DOHH2 (cell line): ENCODE measurements around the gene SPHKAP.

Experiments used
- H3F3A ChIP-seq: fragments of 200-600 bp; sonication (generic), shearing (Covaris generic); 2 replicates; pipeline ENCODE4 v1.6.0; 2016; ENCODE audit warnings: antibody characterized with exemption, mild to moderate bottlenecking; ENCODE audit not compliant: control insufficient read depth, insufficient read depth
- H3K27ac ChIP-seq: fragments of 200-600 bp; sonication (generic); 2 replicates; pipeline ENCODE4 v1.5.1; 2014; ENCODE audit warnings: low read depth, mild to moderate bottlenecking, low read length, moderate library complexity
- H3K27me3 ChIP-seq: fragments of 200-600 bp; sonication (generic); 2 replicates; pipeline ENCODE4 v1.6.1; 2014; ENCODE audit warnings: mild to moderate bottlenecking, low read length, mixed read lengths; ENCODE audit not compliant: control insufficient read depth
- H3K36me3 ChIP-seq: fragments of 200-600 bp; sonication (generic); 2 replicates; pipeline ENCODE4 v1.6.1; 2014; ENCODE audit warnings: mild to moderate bottlenecking, low read length, moderate library complexity, mixed read lengths; ENCODE audit not compliant: control insufficient read depth
- H3K4me1 ChIP-seq: fragments of 200-600 bp; sonication (generic); 2 replicates; pipeline ENCODE4 v1.6.1; 2014; ENCODE audit warnings: mild to moderate bottlenecking, low read length, mixed read lengths; ENCODE audit not compliant: control insufficient read depth
- H3K4me2 ChIP-seq: fragments of 200-600 bp; sonication (generic); 2 replicates; pipeline ENCODE4 v1.6.0; 2014; ENCODE audit warnings: mild to moderate bottlenecking, low read length, moderate library complexity
- H3K4me3 ChIP-seq: fragments of 200-600 bp; sonication (generic); 2 replicates; pipeline ENCODE4 v1.5.1; 2014; ENCODE audit warnings: mild to moderate bottlenecking, low read length, mixed read lengths
- H3K79me2 ChIP-seq: fragments of 200-600 bp; sonication (generic); 2 replicates; pipeline ENCODE4 v1.6.1; 2014; ENCODE audit warnings: mild to moderate bottlenecking, low read length, mixed read lengths; ENCODE audit not compliant: control insufficient read depth
- H3K9me2 ChIP-seq: fragments of 200-600 bp; sonication (generic); replicated peaks from 2 replicates; pipeline ENCODE4 v1.6.1; 2014; ENCODE audit warnings: mild to moderate bottlenecking, low read length, mixed read lengths; ENCODE audit not compliant: control insufficient read depth
- H3K9me3 ChIP-seq: fragments of 200-600 bp; sonication (generic); 2 replicates; pipeline ENCODE4 v1.6.1; 2014; ENCODE audit warnings: antibody characterized with exemption, low read length, mixed read lengths; ENCODE audit not compliant: control insufficient read depth, insufficient read depth
- H4K20me1 ChIP-seq: fragments of 200-600 bp; sonication (generic); 2 replicates; pipeline ENCODE4 v1.6.0; 2014; ENCODE audit warnings: low read depth, mild to moderate bottlenecking, antibody characterized with exemption, low read length, moderate library complexity; ENCODE audit not compliant: control insufficient read depth, insufficient read depth
- CTCF ChIP-seq: fragments of 200-600 bp; sonication (generic); IDR thresholded peaks from one replicate; pipeline ENCODE4 v1.5.1; 2014; ENCODE audit warnings: antibody characterized with exemption, mild to moderate bottlenecking, low read depth, low read length; ENCODE audit not compliant: poor library complexity, severe bottlenecking
- EZH2phosphoT487 ChIP-seq: fragments of 200-600 bp; sonication (generic); IDR thresholded peaks from 2 replicates; pipeline ENCODE4 v1.6.1; 2017; ENCODE audit warnings: borderline replicate concordance, mild to moderate bottlenecking, antibody characterized with exemption, low read length, moderate library complexity, mixed read lengths

Gene SPHKAP

GRCh38 chr2:228015741-228016140 is 165.7 kb downstream of the SPHKAP start:
- TF ChIP-seq CTCF (no peak), EZH2phosphoT487 (no peak)
- Histone ChIP-seq H3K27ac (no peak overlapping the region), H3K79me2 (no peaks in the 10 kb centered on the region), H3K9me3 (no peaks in the 10 kb centered on the region), H4K20me1 (no peaks in the 10 kb centered on the region), H3K4me2 (no peak overlapping the region), H3K9me2 (no peaks in the 10 kb centered on the region), H3F3A (no peaks in the 10 kb centered on the region), H3K4me3 (no peak overlapping the region), H3K4me1 (no peaks in the 10 kb centered on the region), H3K36me3 (no peaks in the 10 kb centered on the region), H3K27me3 (no peaks in the 10 kb centered on the region)

DNA sequence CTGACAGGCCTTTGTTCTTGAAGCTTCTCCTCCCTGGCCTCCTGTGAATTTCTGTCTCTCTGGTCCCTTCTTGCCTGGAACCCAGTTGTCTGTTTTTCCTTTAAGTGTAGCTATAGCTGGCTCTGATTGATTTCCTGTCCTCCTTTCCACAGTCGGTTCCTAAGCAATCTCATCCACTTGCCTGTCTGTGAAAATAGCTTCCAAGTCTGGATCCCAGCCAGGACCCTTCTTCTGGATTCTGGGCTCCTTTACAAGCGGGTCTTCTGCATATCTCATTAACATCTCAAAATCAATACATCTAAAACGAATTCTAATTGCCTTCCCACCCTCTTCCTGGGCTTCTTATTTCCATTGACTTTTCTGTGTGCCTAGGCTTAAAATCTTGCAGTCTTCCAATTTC is 185.1 kb downstream of the SPHKAP start:
- Histone ChIP-seq H3K27ac (no peak overlapping the region), H3K27me3 (no peaks in the 10 kb centered on the region), H3F3A (no peaks in the 10 kb centered on the region), H4K20me1 (no peaks in the 10 kb centered on the region), H3K79me2 (no peaks in the 10 kb centered on the region), H3K36me3 (no peaks in the 10 kb centered on the region), H3K4me2 (no peak overlapping the region), H3K9me2 (no peaks in the 10 kb centered on the region), H3K4me1 (no peaks in the 10 kb centered on the region), H3K9me3 (no peaks in the 10 kb centered on the region), H3K4me3 (no peak overlapping the region)
- TF ChIP-seq CTCF (no peak), EZH2phosphoT487 (no peak)

GRCh38 chr2:227990937-227991336 is 190.6 kb downstream of the SPHKAP start:
- Histone ChIP-seq H3K9me3 (no peaks in the 10 kb centered on the region), H3K36me3 (no peaks in the 10 kb centered on the region), H3K27ac (no peak overlapping the region), H3K27me3 (no peaks in the 10 kb centered on the region; the same call in 1 of the 2 replicates), H3K4me2 (no peak overlapping the region), H3K79me2 (no peaks in the 10 kb centered on the region), H4K20me1 (no peaks in the 10 kb centered on the region), H3F3A (no peaks in the 10 kb centered on the region), H3K4me3 (no peak overlapping the region), H3K4me1 (no peaks in the 10 kb centered on the region), H3K9me2 (no peaks in the 10 kb centered on the region)
- no peak for TF ChIP-seq EZH2phosphoT487
- TF ChIP-seq CTCF, result no peak

GRCh38 chr2:227973241-227973640 is 208.2 kb downstream of the SPHKAP start:
- H3K27ac ChIP-seq, result no peak overlapping the region
- no peaks in the 10 kb centered on the region for H3K9me3 ChIP-seq
- no peaks in the 10 kb centered on the region for H3K9me2 ChIP-seq
- TF ChIP-seq EZH2phosphoT487 (no peak), CTCF (no peak)
- no peaks in the 10 kb centered on the region for H3K36me3 ChIP-seq
- H3K4me2 ChIP-seq, result no peak overlapping the region
- no peaks in the 10 kb centered on the region for H3K79me2 ChIP-seq
- no peaks in the 10 kb centered on the region for H3F3A ChIP-seq
- H3K4me3 ChIP-seq, result no peak overlapping the region
- H4K20me1 ChIP-seq, result no peaks in the 10 kb centered on the region
- no peaks in the 10 kb centered on the region for H3K27me3 ChIP-seq
- no peaks in the 10 kb centered on the region for H3K4me1 ChIP-seq
